Breast epithelium (tissue), 4 donors: Measurements from ENCODE around the gene HIBCH. TPM values are rescaled to one million over a fixed set of nuclear protein-coding genes. Genes with fewer than 3 reads are reported as not detected.
A peak's percentile ranks its signal among the peaks of the same experiment; 100 is the strongest.
"Not testable (repeated sequence)": the region's sequence is repeated elsewhere in the genome, so short reads cannot be mapped to it uniquely, and the experiment has no call there.

ENCODE experiments used
- DNase-seq, 2 donors: peaks; one replicate each; pipeline ENCODE4 v3.0.0-alpha.2; 2019; ENCODE audit warnings: low spot score in 2 of 2
- H3K27ac ChIP-seq, 2 donors: fragments of 200-600 bp; sonication (generic) in 1 of 2; one replicate each; pipeline ENCODE4 v1.5.1; 2016 to 2019; ENCODE audit warnings: mild to moderate bottlenecking in 1 of 2
- H3K27me3 ChIP-seq, 2 donors: fragments of 200-600 bp; sonication (generic) in 1 of 2; one replicate each; pipeline versions ENCODE4 v1.5.1 to v1.6.0; 2017 to 2019; ENCODE audit warnings: control low read depth in 1 of 2, mild to moderate bottlenecking in 1 of 2
- H3K36me3 ChIP-seq: fragments of 200-600 bp; one replicate; pipeline ENCODE4 v1.5.1; 2019
- H3K4me1 ChIP-seq, 2 donors: fragments of 200-600 bp; sonication (generic); one replicate each; pipeline ENCODE4 v1.5.1; 2016 to 2019; ENCODE audit warnings: control low read depth in 1 of 2
- H3K4me3 ChIP-seq, 3 donors: fragments of 200-600 bp; sonication (generic); 1 replicate in 2 of 3; 2 replicates in 1 of 3; pipeline ENCODE4 v1.5.1; 2016 to 2019; ENCODE audit warnings: mild to moderate bottlenecking in 3 of 3, moderate library complexity in 2 of 3
- H3K9me3 ChIP-seq, 2 donors: fragments of 200-600 bp; sonication (generic) in 1 of 2; one replicate each; pipeline ENCODE4 v1.5.1; 2016 to 2019; ENCODE audit warnings: control low read depth in 1 of 2
- CTCF ChIP-seq, 3 donors: fragments of 450-650 bp; IDR thresholded peaks; one replicate each; pipeline ENCODE4 v1.5.1; 2016 to 2017; ENCODE audit warnings: antibody characterized with exemption in 3 of 3, mild to moderate bottlenecking in 3 of 3, moderate library complexity in 3 of 3
- POLR2A ChIP-seq: fragments of 450-650 bp; IDR thresholded peaks from one replicate; pipeline ENCODE4 v1.6.1; 2016; ENCODE audit warnings: antibody characterized with exemption, mild to moderate bottlenecking, moderate library complexity
- POLR2AphosphoS5 ChIP-seq, 3 donors: sonication (generic); formaldehyde crosslinking; IDR thresholded peaks; one replicate each; pipeline ENCODE4 v1.6.1; 2017; ENCODE audit warnings: antibody characterized with exemption in 3 of 3
- intact Hi-C: fragments of 100-400 bp; cut with DNase I; formaldehyde crosslinking; loops from one replicate; pipeline ENCODE4 v1.15.1; 2023; ENCODE audit warnings: low total_unique reads
- total RNA-seq, 3 donors: library from RNA; depleted of rRNA; stranded (reverse); fragments of >200 nt; gene quantifications; one replicate each; pipeline ENCODE4 v1.1.0, GENCODE V29; 2016

Gene HIBCH
- total RNA-seq, 3 donors from 2014 or later: 22.2 to 31.8 (median 22.9) TPM

- Histone ChIP-seq H3K9me3 (no peaks in the 10 kb centered on the region), H3K27me3 (no peaks in the 10 kb centered on the region), H3K36me3 (no peaks in the 10 kb centered on the region), H3K27ac (no peak overlapping the region), H3K4me3 (no peak overlapping the region), H3K4me1 (peaks cover 0 to 22% of the 10 kb centered on the region in 2 donors)
- TF ChIP-seq POLR2AphosphoS5 (IDR thresholded peaks at IDR 0.05): no peak
- no peak for TF ChIP-seq CTCF (IDR thresholded peaks at IDR 0.05)
- no peak for TF ChIP-seq POLR2A
- intact Hi-C loops: no loop called here
- DNase-seq: no peak
These were observed 156.8 kb downstream of the HIBCH start for GRCh38 chr2:190162851-190163250.

GRCh38 chr2:190159453-190159852 is 160.2 kb downstream of the HIBCH start:
- Histone ChIP-seq H3K27me3 (no peaks in the 10 kb centered on the region), H3K27ac (peak overlapping the region; percentile 90 to 91), H3K9me3 (no peaks in the 10 kb centered on the region), H3K36me3 (no peaks in the 10 kb centered on the region), H3K4me1 (peaks cover 0 to 22% of the 10 kb centered on the region in 2 donors), H3K4me3 (no peak overlapping the region)
- TF ChIP-seq POLR2A (no peak), POLR2AphosphoS5 (IDR thresholded peaks at IDR 0.05) (peak in 2 of 3 donors; percentile 30 to 73)
- DNase-seq: peak in 1 of 2 donors; percentile 78
- intact Hi-C loops: no loop called here

GRCh38 chr2:190158798-190159434 is 160.7 kb downstream of the HIBCH start:
- peaks cover 0 to 22% of the 10 kb centered on the region in 2 donors for H3K4me1 ChIP-seq

GRCh38 chr2:190157613-190158528 is 161.8 kb downstream of the HIBCH start:
- peak overlapping the region in 1 of 2 donors; percentile 90 for H3K27ac ChIP-seq
- H3K4me1 ChIP-seq: peaks cover 0 to 22% of the 10 kb centered on the region in 2 donors
- DNase-seq, H3K27me3 ChIP-seq, H3K4me3 ChIP-seq, H3K36me3 ChIP-seq, intact Hi-C loops, H3K9me3 ChIP-seq: not testable (repeated sequence)

More at GRCh38 chr2:190158798-190159434, 160.7 kb downstream of the HIBCH start:
- no peaks in the 10 kb centered on the region for H3K36me3 ChIP-seq
- no peak for DNase-seq
- no peaks in the 10 kb centered on the region for H3K27me3 ChIP-seq
- H3K9me3 ChIP-seq: no peaks in the 10 kb centered on the region
- intact Hi-C loops: no loop called here
- peak overlapping the region; percentile 90 to 91 for H3K27ac ChIP-seq
- TF ChIP-seq POLR2A (no peak), POLR2AphosphoS5 (IDR thresholded peaks at IDR 0.05) (no peak), CTCF (IDR thresholded peaks at IDR 0.05) (no peak)
- no peak overlapping the region for H3K4me3 ChIP-seq

GRCh38 chr2:190156530-190157212 is 163.0 kb downstream of the HIBCH start:
- TF ChIP-seq CTCF (IDR thresholded peaks at IDR 0.05) (no peak), POLR2AphosphoS5 (IDR thresholded peaks at IDR 0.05) (no peak), POLR2A (no peak)
- Histone ChIP-seq H3K9me3 (no peaks in the 10 kb centered on the region), H3K4me1 (peaks cover 0 to 22% of the 10 kb centered on the region in 2 donors), H3K27ac (no peak overlapping the region), H3K36me3 (no peaks in the 10 kb centered on the region), H3K27me3 (no peaks in the 10 kb centered on the region), H3K4me3 (no peak overlapping the region)
- no peak for DNase-seq
- intact Hi-C loops: no loop called here

Other genes with a start within 250 kb of the HIBCH start
- 10 to 100 TPM in 2 of 3 donors, 1 to 10 TPM in 1; 7.4 to 24.3 (median 15.5) TPM for gene INPP1, start 23.8 kb upstream of the HIBCH start, total RNA-seq
- gene MFSD6, start 88.5 kb upstream of the HIBCH start, total RNA-seq: 100 to 1,000 TPM in 1 of 3 donors, 10 to 100 TPM in 2; 52.0 to 180 (median 92.4) TPM
- gene NEMP2, start 214.9 kb upstream of the HIBCH start, total RNA-seq: 1 to 10 TPM; 4.5 to 6.6 (median 5.2) TPM